Parathyroid adenoma (tissue), 2 donors: ENCODE data around the gene CCL19.
"Not testable (repeated sequence)": the region's sequence is repeated elsewhere in the genome, so short reads cannot be mapped to it uniquely, and the experiment has no call there.

Experiments used
- H2AFZ ChIP-seq: fragments of 300-600 bp; sonication (generic); one replicate; pipeline ENCODE4 v1.7.0; 2017; ENCODE audit warnings: antibody characterized with exemption, mild to moderate bottlenecking
- H3K27ac ChIP-seq: fragments of 300-600 bp; sonication (generic); one replicate; pipeline ENCODE4 v1.7.0; 2017
- H3K27me3 ChIP-seq: fragments of 300-600 bp; sonication (generic); one replicate; pipeline ENCODE4 v1.7.0; 2017; ENCODE audit warnings: low read length; ENCODE audit not compliant: control insufficient read depth, insufficient read depth
- H3K36me3 ChIP-seq: fragments of 300-600 bp; sonication (generic); one replicate; pipeline ENCODE4 v1.7.0; 2017; ENCODE audit warnings: low read length; ENCODE audit not compliant: control insufficient read depth, insufficient read depth
- H3K4me1 ChIP-seq: fragments of 300-600 bp; sonication (generic); one replicate; pipeline ENCODE4 v1.7.0; 2017; ENCODE audit warnings: control low read depth
- H3K4me2 ChIP-seq: fragments of 300-600 bp; sonication (generic); one replicate; pipeline ENCODE4 v1.7.0; 2017; ENCODE audit warnings: low read length
- H3K4me3 ChIP-seq: fragments of 300-600 bp; sonication (generic); one replicate; pipeline ENCODE4 v1.7.0; 2017; ENCODE audit warnings: low read depth, low read length
- H3K79me2 ChIP-seq: fragments of 300-600 bp; sonication (generic); one replicate; pipeline ENCODE4 v1.7.0; 2017; ENCODE audit warnings: control low read depth
- H3K9ac ChIP-seq: fragments of 300-600 bp; sonication (generic); one replicate; pipeline ENCODE4 v1.7.0; 2017; ENCODE audit warnings: mild to moderate bottlenecking
- H3K9me3 ChIP-seq: fragments of 300-600 bp; sonication (generic); one replicate; pipeline ENCODE4 v1.7.0; 2017; ENCODE audit warnings: low read length; ENCODE audit not compliant: control insufficient read depth
- TF ChIP-seq, protein P1 (sequence below): fragments of 300-600 bp; sonication (generic); IDR thresholded peaks from one replicate; pipeline ENCODE4 v1.7.0; 2017; ENCODE audit warnings: antibody characterized with exemption, mild to moderate bottlenecking
- donor health status: primary hyperparathyroidism.

Gene CCL19

DNA sequence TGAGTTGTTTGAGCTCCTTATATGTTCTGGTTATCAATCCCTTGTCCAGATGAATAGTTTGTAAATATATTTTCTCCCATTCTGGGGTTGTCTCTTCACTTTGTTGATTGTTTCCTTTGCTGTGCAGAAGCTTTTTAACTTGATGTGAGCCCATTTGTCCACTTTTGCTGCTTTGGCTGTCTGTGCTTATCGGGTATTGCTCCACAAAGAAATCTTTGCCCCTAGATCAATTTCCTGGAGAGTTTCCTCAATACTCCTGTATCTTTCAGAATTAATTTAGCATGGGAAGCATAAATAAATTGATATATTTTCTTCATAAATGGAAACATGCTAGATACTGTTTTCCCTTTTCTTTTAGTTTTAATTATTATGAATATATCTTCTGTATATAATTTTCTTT, 41.4 kb upstream of the CCL19 start:
- Histone ChIP-seq H3K79me2 (no peaks in the 10 kb centered on the region), H3K4me3 (no peak overlapping the region), H3K27me3 (no peaks in the 10 kb centered on the region), H3K9ac (no peak overlapping the region), H3K9me3 (no peaks in the 10 kb centered on the region), H3K4me2 (no peak overlapping the region), H3K4me1 (no peaks in the 10 kb centered on the region), H3K27ac (no peak overlapping the region), H3K36me3 (no peaks in the 10 kb centered on the region), H2AFZ (no peak overlapping the region)
- TF ChIP-seq, protein P1, sequence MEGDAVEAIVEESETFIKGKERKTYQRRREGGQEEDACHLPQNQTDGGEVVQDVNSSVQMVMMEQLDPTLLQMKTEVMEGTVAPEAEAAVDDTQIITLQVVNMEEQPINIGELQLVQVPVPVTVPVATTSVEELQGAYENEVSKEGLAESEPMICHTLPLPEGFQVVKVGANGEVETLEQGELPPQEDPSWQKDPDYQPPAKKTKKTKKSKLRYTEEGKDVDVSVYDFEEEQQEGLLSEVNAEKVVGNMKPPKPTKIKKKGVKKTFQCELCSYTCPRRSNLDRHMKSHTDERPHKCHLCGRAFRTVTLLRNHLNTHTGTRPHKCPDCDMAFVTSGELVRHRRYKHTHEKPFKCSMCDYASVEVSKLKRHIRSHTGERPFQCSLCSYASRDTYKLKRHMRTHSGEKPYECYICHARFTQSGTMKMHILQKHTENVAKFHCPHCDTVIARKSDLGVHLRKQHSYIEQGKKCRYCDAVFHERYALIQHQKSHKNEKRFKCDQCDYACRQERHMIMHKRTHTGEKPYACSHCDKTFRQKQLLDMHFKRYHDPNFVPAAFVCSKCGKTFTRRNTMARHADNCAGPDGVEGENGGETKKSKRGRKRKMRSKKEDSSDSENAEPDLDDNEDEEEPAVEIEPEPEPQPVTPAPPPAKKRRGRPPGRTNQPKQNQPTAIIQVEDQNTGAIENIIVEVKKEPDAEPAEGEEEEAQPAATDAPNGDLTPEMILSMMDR: no peak

DNA sequence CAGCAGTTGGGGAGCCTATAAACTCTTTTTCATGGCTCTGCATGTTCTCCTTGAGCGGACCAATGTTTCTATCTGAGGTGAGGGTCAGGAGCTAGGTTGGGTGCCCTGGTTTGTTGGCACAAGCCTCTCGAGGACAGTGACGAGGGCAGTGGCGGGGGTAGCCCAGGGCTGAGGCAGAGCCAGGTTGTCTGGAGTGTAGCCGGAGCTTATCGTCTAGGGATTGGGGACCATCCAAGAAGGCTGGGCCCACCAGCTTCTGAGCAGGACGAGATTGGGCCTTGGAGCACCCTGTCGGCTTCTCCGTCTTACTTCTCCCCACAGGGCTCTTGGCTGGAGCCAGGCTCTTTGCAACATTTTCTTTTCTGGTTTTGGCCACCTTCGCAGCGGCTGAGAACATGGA, 32.1 kb upstream of the CCL19 start:
- Histone ChIP-seq H3K4me1 (no peaks in the 10 kb centered on the region), H3K27me3 (no peaks in the 10 kb centered on the region), H3K27ac (no peak overlapping the region), H3K9ac (no peak overlapping the region), H3K79me2 (no peaks in the 10 kb centered on the region), H3K4me2 (no peak overlapping the region), H2AFZ (no peak overlapping the region), H3K36me3 (no peaks in the 10 kb centered on the region), H3K9me3 (no peaks in the 10 kb centered on the region), H3K4me3 (no peak overlapping the region)
- TF ChIP-seq, protein P1: no peak

DNA sequence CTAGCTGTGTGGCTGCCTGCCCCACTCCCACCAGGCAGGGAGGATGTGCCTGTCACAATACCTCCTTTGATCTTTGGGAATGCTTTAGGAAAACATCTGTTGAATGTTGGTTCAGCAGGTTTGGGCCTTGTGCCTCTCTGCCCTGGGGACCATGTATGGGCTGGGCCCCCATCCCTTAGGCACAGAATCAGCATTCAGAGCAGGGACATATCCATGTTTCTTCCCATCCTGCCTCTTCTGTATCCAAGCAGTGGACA, 28.6 kb upstream of the CCL19 start:
- not testable (repeated sequence) for H3K4me2 ChIP-seq, H3K27me3 ChIP-seq, H3K27ac ChIP-seq, H3K4me1 ChIP-seq, H3K36me3 ChIP-seq, H3K9me3 ChIP-seq, H3K9ac ChIP-seq, H3K4me3 ChIP-seq, H2AFZ ChIP-seq, H3K79me2 ChIP-seq

DNA sequence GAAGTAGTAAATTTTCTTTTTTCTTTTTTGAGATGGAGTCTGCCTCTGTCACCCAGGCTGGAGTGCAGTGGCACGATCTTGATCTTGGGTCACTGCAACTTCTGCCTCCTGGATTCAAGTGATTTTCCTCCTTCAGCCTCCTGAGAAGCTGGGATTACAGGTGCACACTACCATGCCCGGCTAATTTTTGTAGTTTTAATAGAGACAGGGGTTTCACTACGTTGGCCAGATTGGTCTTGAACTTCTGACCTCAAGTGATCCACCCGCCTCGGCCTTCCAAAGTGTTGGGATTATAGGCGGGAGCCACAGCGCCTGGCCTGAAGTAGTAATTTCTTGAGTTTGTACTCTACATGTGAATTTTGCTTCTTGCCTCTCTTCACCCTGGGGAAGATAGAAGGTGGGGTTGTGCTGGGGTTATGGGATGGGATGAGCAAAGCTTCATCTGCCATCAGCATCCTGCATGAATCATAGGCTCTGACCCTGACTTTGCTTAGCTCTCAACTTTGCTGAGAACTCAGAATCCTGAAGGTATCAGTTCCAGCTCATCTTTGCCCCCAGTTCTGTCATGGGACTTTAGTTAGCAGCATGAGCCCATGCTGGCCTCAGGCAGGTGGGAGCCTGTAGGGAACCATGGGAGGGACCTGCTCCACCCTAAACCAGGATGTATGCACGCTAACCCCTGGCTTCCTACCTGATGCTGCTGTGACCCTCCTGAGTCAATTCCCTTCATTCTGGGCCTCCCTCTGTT, 28.1 kb upstream of the CCL19 start:
- H3K27ac ChIP-seq: no peak overlapping the region
- no peak overlapping the region for H3K4me3 ChIP-seq
- no peak overlapping the region for H3K9ac ChIP-seq
- no peaks in the 10 kb centered on the region for H3K36me3 ChIP-seq
- H2AFZ ChIP-seq: no peak overlapping the region
- no peak overlapping the region for H3K4me2 ChIP-seq
- TF ChIP-seq, protein P1: no peak
- no peaks in the 10 kb centered on the region for H3K27me3 ChIP-seq
- no peaks in the 10 kb centered on the region for H3K79me2 ChIP-seq
- no peaks in the 10 kb centered on the region for H3K4me1 ChIP-seq
- no peaks in the 10 kb centered on the region for H3K9me3 ChIP-seq

DNA sequence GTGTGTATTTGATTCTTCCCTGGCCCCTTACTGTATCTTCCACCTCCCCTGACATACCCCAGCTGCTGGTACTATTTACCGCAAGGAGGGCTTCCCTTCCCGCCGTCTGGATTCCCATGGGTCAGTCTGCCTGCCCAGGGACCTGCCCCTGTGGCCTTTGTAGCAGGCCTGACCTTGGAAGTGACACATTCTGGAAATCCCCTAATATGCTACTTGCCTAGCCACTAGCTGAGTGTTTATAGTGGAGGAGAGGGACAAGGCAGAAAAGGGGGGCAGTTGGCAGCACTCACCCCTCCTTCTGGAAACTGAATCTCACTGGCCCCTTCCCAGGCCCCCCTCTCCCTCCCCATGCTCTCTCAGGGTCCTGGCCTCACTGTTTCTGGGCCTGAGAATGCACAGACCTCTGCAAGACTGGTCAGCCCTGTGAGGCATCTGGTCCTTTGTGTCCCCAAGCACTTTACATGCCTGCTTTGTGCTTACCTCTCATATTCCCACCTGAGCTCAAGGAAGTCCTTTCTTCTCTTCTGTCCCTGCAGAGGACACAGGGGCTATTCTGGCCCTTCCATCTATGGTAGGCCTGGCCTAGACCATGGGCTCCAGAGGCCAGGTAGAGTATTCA, 27.0 kb upstream of the CCL19 start:
- Histone ChIP-seq H3K36me3 (no peaks in the 10 kb centered on the region), H3K27ac (no peak overlapping the region)

More for the DNA sequence above, 27.0 kb upstream of the CCL19 start:
- H3K79me2 ChIP-seq: no peaks in the 10 kb centered on the region
- no peaks in the 10 kb centered on the region for H3K27me3 ChIP-seq
- TF ChIP-seq, protein P1: no peak
- no peak overlapping the region for H3K4me2 ChIP-seq
- H3K9ac ChIP-seq: no peak overlapping the region
- H3K9me3 ChIP-seq: no peaks in the 10 kb centered on the region
- no peaks in the 10 kb centered on the region for H3K4me1 ChIP-seq
- H2AFZ ChIP-seq: no peak overlapping the region
- H3K4me3 ChIP-seq: no peak overlapping the region
